Aorta (tissue), 5 donors: ENCODE results near the gene CAPN13. TPM values are rescaled to one million over a fixed set of nuclear protein-coding genes. Genes with fewer than 3 reads are reported as not detected.

ENCODE experiments used
- ATAC-seq: fragments of 200-7000 bp; cut with Tn5 transposase; one replicate; pipeline ENCODE4 v1.9.1; 2022; ENCODE audit warnings: moderate library complexity; ENCODE audit not compliant: low FRiP score
- DNase-seq, 2 donors: peaks; one replicate each; pipeline ENCODE4 v3.0.0-alpha.2; 2020
- H3K27ac ChIP-seq, 2 donors: one replicate each; pipeline ENCODE4 v1.5.1; 2013; ENCODE audit warnings: low read length in 2 of 2, mild to moderate bottlenecking in 2 of 2, moderate library complexity in 2 of 2, control low read depth in 1 of 2, inconsistent platforms in 1 of 2, low read depth in 1 of 2
- H3K27me3 ChIP-seq, 2 donors: one replicate each; pipeline ENCODE4 v1.6.1; 2013; ENCODE audit warnings: control low read depth in 1 of 2, low read length in 1 of 2, mild to moderate bottlenecking in 1 of 2, moderate library complexity in 1 of 2; ENCODE audit not compliant: insufficient read depth in 2 of 2, control insufficient read depth in 1 of 2
- H3K36me3 ChIP-seq, 2 donors: one replicate each; pipeline ENCODE4 v1.6.1; 2013; ENCODE audit warnings: control low read depth in 1 of 2, low read length in 1 of 2, mild to moderate bottlenecking in 1 of 2; ENCODE audit not compliant: insufficient read depth in 2 of 2, control insufficient read depth in 1 of 2
- H3K4me1 ChIP-seq, 2 donors: one replicate each; pipeline ENCODE4 v1.6.1; 2013; ENCODE audit warnings: low read length in 2 of 2, control low read depth in 1 of 2, mild to moderate bottlenecking in 1 of 2, moderate library complexity in 1 of 2; ENCODE audit not compliant: insufficient read depth in 2 of 2, control insufficient read depth in 1 of 2
- H3K4me3 ChIP-seq, 2 donors: one replicate each; pipeline ENCODE4 v1.5.1; 2013; ENCODE audit warnings: low read length in 2 of 2, control low read depth in 1 of 2, mild to moderate bottlenecking in 1 of 2
- H3K9me3 ChIP-seq: one replicate; pipeline ENCODE4 v1.6.1; 2013; ENCODE audit warnings: mild to moderate bottlenecking, low read length; ENCODE audit not compliant: control insufficient read depth
- WGBS, 2 donors: extraction: QIAGEN DNeasy Blood & Tissue Kit; methylation state at CpG; one replicate each; pipeline ENCODE4 v1.1.7; 2013; 5-methylcytosine and 5-hydroxymethylcytosine counted together
- intact Hi-C, 2 donors: fragments of 100-400 bp; cut with DNase I; formaldehyde crosslinking; loops; one replicate each; pipeline versions ENCODE4 v1.14.2 to v1.15.0; 2022
- polyA plus RNA-seq, 2 donors: library from polyadenylated mRNA; stranded (reverse); fragments of 200-250 nt; gene quantifications; one replicate each; pipeline ENCODE4 v1.2.3, GENCODE V29; 2013
- total RNA-seq, 2 donors: library from RNA; stranded (reverse); fragmentation: NEBNext Ultra II Directional; extraction: Animal tissue kit (Norgen Biotek cat#: 25700); gene quantifications; one replicate each; pipeline ENCODE4 v1.2.1, GENCODE V29; 2021
- donor health status: healthy with polysubstance abuse.
- donor health status: Bipolar disorder and iron deficiency.
- donor health status: DM: no; HTN: no; CAD: no.
- donor health status: DM: no; HTN: no; CAD: no.
- donor health status: DM: yes; HTN: yes; CAD: no.

Gene CAPN13
- total and polyA plus RNA-seq, 4 donors: 3.3 TPM; not detected in 3

DNA sequence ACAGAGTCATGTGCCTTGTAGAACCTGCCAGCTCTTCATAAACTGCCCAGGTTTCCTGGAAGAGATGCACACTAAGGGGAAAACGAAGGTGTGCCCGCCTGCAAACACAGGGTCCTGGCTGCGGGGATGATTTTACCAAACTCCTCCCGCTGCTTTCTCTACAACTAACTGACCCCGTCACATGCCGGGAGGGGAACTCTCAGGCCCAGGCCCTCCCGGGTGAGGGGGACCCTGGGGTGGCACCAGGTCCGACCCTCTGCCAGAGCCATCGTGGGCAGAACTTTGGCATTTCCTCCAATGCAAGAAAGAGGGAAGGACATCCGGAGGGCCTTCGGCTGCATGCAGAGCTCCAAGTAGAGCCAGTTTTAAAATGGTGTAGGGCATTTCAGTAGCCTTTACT is 28.6 kb downstream of the CAPN13 start:
- H3K27me3 ChIP-seq: peaks cover 0 to 2% of the 10 kb centered on the region in 2 donors
- ATAC-seq (no peak), DNase-seq (no peak)
- 90 to 92% methylated on average over 11 of the region's 11 CpGs for WGBS, 2 donors
- intact Hi-C loops: no loop called here
- H3K9me3 ChIP-seq: no peaks in the 10 kb centered on the region
- H3K27ac ChIP-seq: no peak overlapping the region
- H3K36me3 ChIP-seq: no peaks in the 10 kb centered on the region
- H3K4me3 ChIP-seq: no peak overlapping the region
- H3K4me1 ChIP-seq: no peaks in the 10 kb centered on the region

GRCh38 chr2:30777661-30778505 is 29.4 kb downstream of the CAPN13 start:
- peaks cover 0 to 2% of the 10 kb centered on the region in 2 donors for H3K27me3 ChIP-seq
- no peaks in the 10 kb centered on the region for H3K4me1 ChIP-seq
- 80 to 82% methylated on average over 12 of the region's 12 CpGs for WGBS, 2 donors
- ATAC-seq (no peak), DNase-seq (no peak)
- no peak overlapping the region for H3K27ac ChIP-seq
- no peaks in the 10 kb centered on the region for H3K9me3 ChIP-seq
- H3K36me3 ChIP-seq: no peaks in the 10 kb centered on the region
- intact Hi-C loops: no loop called here
- H3K4me3 ChIP-seq: no peak overlapping the region

DNA sequence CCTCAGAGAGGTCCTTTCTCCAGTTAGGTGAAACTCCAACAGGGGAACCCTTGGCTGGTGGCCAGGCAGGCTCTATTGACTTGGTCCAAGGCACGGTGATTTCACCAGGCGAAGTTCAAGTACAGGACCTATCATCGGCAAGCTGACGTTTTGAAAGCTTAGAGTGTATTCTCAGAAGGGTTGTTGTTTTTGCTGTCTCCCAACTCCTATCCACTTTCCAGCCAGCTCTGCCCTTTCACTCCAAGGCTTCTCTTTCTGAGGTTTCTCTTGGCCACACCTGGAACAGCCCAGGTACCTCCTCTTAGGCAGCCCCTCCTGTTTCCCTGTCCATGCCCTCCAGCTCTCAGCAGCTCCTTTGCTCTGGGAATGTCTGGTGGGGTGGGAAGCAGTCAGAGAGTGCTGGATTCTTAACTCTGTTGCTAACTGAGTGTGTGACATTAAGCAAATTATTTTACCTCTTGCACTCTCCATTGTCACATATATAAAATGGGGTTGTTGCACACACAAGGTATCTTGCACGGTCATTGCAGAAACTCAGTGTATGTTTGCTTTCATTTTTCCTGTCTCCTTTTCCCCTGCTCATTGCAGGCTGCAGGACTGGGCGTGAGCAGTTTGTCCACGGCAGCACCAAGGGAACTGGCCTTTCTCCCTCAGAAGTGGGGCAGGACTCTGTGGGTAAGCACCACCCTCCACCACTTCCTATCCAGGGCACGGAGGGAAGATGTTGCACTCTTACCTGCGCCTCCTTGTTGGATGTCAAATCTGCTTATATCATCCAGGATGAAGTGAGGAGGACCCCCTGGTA is 30.2 kb downstream of the CAPN13 start:
- no peak for DNase-seq
- no peak overlapping the region for H3K4me3 ChIP-seq
- intact Hi-C loops: no loop called here

DNA sequence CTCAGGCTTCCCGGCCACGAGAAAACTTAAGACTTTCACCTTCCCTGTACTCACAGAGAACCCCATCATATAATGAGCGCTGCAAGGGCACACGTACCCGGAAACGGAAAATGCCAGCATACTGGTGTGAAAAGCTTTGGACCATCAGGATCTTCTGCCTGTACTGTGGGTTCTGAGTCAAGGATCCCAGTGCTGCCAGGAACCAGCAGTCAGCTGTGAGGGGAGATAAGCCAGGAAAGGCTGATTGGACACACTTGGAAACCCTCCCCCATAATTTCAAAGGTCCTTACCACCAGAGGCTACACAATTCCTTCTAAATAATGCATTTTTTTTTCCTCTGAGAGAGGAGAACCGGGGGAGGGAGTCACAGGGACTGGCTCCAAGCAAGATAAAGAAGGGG is 31.4 kb downstream of the CAPN13 start:
- Histone ChIP-seq H3K9me3 (no peaks in the 10 kb centered on the region), H3K27ac (no peak overlapping the region), H3K27me3 (peaks cover 0 to under 1% of the 10 kb centered on the region in 2 donors), H3K36me3 (no peaks in the 10 kb centered on the region), H3K4me3 (no peak overlapping the region), H3K4me1 (no peaks in the 10 kb centered on the region)
- DNase-seq (no peak), ATAC-seq (no peak)
- 60 to 66% methylated on average over 7 of the region's 7 CpGs for WGBS, 2 donors
- intact Hi-C loops: no loop called here

More for the DNA sequence above, 30.2 kb downstream of the CAPN13 start:
- Histone ChIP-seq H3K36me3 (no peaks in the 10 kb centered on the region), H3K9me3 (no peaks in the 10 kb centered on the region), H3K4me1 (no peaks in the 10 kb centered on the region), H3K27ac (no peak overlapping the region), H3K27me3 (peaks cover 0 to 2% of the 10 kb centered on the region in 2 donors)
- ATAC-seq: peak; percentile 19
- WGBS, 2 donors: 48 to 52% methylated on average over 9 of the region's 9 CpGs

DNA sequence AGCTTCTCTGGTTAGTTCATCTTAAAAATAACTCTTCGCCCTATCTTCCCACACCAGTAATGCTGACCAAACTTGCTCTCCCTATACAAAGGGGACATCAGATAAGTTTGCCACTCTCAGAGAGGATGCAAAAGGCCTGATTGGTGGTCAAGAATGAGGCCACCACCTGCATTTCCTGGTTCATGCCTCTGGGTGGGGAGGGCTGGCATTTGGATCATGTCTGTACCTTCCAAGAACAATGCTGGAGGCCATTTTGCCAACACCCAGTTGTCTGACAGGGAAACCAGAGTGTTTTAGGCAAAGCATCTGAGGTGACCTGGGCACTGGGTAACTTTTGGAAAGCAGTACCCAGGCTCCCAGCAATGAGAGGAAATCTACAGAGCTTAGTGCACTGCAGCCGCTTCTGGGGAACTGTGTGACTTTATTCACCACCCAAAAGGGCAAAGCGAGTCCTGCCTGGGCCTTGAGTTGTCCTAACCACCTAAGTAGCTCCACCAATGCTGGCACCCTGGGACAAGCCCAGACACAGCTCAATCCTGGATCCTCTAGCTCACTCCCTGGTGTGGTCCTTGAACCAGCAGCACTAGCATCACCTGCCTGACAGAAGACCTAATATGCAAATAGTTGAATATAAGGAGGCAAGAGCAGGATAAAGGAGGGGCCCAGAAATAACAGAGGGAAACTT is 35.1 kb downstream of the CAPN13 start:
- H3K36me3 ChIP-seq: no peaks in the 10 kb centered on the region
- DNase-seq: no peak
- H3K27ac ChIP-seq: no peak overlapping the region
- 92 to 96% methylated on average over 3 of the region's 3 CpGs for WGBS, 2 donors
- intact Hi-C loops: no loop called here
- H3K4me1 ChIP-seq: no peaks in the 10 kb centered on the region
- no peak for ATAC-seq
- H3K9me3 ChIP-seq: no peaks in the 10 kb centered on the region
- no peak overlapping the region for H3K4me3 ChIP-seq
- H3K27me3 ChIP-seq: no peaks in the 10 kb centered on the region

GRCh38 chr2:30770816-30771576 is 36.2 kb downstream of the CAPN13 start:
- Histone ChIP-seq H3K4me3 (no peak overlapping the region), H3K9me3 (no peaks in the 10 kb centered on the region), H3K4me1 (no peaks in the 10 kb centered on the region), H3K27me3 (no peaks in the 10 kb centered on the region), H3K27ac (no peak overlapping the region), H3K36me3 (no peaks in the 10 kb centered on the region)
- DNase-seq (no peak), ATAC-seq (no peak)
- WGBS, 2 donors: 80 to 82% methylated on average over 11 of the region's 11 CpGs
- intact Hi-C loops: no loop called here

DNA sequence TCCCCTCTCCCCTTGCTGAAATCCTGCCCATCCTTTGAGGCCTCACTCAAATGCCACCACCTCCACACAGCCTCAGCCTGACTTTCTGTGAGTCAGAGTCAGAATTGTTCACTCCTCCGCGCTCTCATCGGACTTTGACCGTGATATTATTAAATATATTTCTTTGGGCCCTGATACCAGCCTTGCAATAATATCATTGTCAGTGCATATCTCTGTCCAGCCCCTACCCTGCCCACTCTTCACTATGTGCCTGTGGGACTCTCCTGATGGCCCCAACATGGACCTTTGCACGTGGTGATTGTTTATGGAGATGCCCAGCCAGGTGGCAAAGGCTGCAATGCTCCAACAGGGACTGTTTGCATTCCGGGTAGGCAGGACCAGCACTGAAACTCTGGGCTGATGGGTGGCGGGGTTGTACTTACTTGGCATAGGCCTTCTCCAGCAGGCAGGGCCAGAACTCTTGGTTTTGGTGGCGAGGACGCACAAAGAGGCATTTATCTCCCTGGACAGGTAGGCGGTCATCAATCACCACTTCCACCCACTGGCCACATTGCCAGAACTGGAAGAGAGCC is 37.3 kb downstream of the CAPN13 start:
- no peaks in the 10 kb centered on the region for H3K36me3 ChIP-seq
- H3K4me3 ChIP-seq: no peak overlapping the region
- H3K27me3 ChIP-seq: no peaks in the 10 kb centered on the region
- no peak for DNase-seq
- no peaks in the 10 kb centered on the region for H3K9me3 ChIP-seq
- H3K4me1 ChIP-seq: no peaks in the 10 kb centered on the region
- intact Hi-C loops: no loop called here
- no peak overlapping the region for H3K27ac ChIP-seq
- ATAC-seq: no peak
- WGBS, 2 donors: 72 to 81% methylated on average over 10 of the region's 10 CpGs

GRCh38 chr2:30769481-30769780 is 37.8 kb downstream of the CAPN13 start:
- intact Hi-C loops: no loop called here
- Histone ChIP-seq H3K36me3 (no peaks in the 10 kb centered on the region), H3K27ac (no peak overlapping the region), H3K4me1 (no peaks in the 10 kb centered on the region), H3K4me3 (no peak overlapping the region), H3K9me3 (no peaks in the 10 kb centered on the region), H3K27me3 (no peaks in the 10 kb centered on the region)
- ATAC-seq: no peak
- WGBS, 2 donors: 59 to 77% methylated on average over 2 of the region's 2 CpGs
- no peak for DNase-seq
